SHP77 (cell line): ENCODE results near the gene COL4A3.
"Not testable (repeated sequence)": the region's sequence is repeated elsewhere in the genome, so short reads cannot be mapped to it uniquely, and the experiment has no call there.

Experiments used
- DNase-seq, 2 experiments: peaks; one replicate each; lab custom pipeline; 2025; lab: John Stamatoyannopoulos, UW

COL4A3 gene

GRCh38 chr2:227154986-227155774 is 9.2 kb upstream of the COL4A3 start:
- no peak for DNase-seq

- DNase-seq, result no peak
These were observed 4.3 kb upstream of the COL4A3 start for GRCh38 chr2:227160164-227160563.

- DNase-seq, result no peak
These were observed 2.5 kb upstream of the COL4A3 start for GRCh38 chr2:227161947-227162346.

- no peak for DNase-seq
These were observed 883 bp upstream of the COL4A3 start for GRCh38 chr2:227163485-227163997.

GRCh38 chr2:227164763-227165291 is 403 bp downstream of the COL4A3 start:
- DNase-seq, result peak; percentile 0 to 13

GRCh38 chr2:227171779-227172178 is 7.4 kb downstream of the COL4A3 start:
- not testable (repeated sequence) for DNase-seq

- DNase-seq, result no peak
These were observed 13.3 kb downstream of the COL4A3 start for GRCh38 chr2:227177592-227178336.

GRCh38 chr2:227179988-227180685 is 15.7 kb downstream of the COL4A3 start:
- no peak for DNase-seq

- no peak for DNase-seq
These were observed 16.3 kb downstream of the COL4A3 start for GRCh38 chr2:227180770-227181169.

GRCh38 chr2:227182765-227183164 is 18.3 kb downstream of the COL4A3 start:
- no peak for DNase-seq

GRCh38 chr2:227183657-227184367 is 19.4 kb downstream of the COL4A3 start:
- no peak for DNase-seq

GRCh38 chr2:227185615-227186232 is 21.3 kb downstream of the COL4A3 start:
- DNase-seq, result no peak

GRCh38 chr2:227186751-227187150 is 22.3 kb downstream of the COL4A3 start:
- DNase-seq, result no peak

GRCh38 chr2:227188292-227188691 is 23.9 kb downstream of the COL4A3 start:
- no peak for DNase-seq

- DNase-seq, result no peak
These were observed 26.9 kb downstream of the COL4A3 start for GRCh38 chr2:227191367-227191766.

GRCh38 chr2:227192491-227192890 is 28.1 kb downstream of the COL4A3 start:
- no peak for DNase-seq

- DNase-seq, result no peak
These were observed 29.8 kb downstream of the COL4A3 start for GRCh38 chr2:227194219-227194618.

GRCh38 chr2:227198866-227199265 is 34.4 kb downstream of the COL4A3 start:
- DNase-seq, result no peak

- no peak for DNase-seq
These were observed 37.3 kb downstream of the COL4A3 start for GRCh38 chr2:227201771-227202170.

- DNase-seq, result no peak
These were observed 40.0 kb downstream of the COL4A3 start for GRCh38 chr2:227204452-227204851.

GRCh38 chr2:227205701-227206100 is 41.3 kb downstream of the COL4A3 start:
- no peak for DNase-seq
